OCI-LY3 (cell line): ENCODE data around the gene KANSL3.

Experiments
- H2AFZ ChIP-seq: fragments of 200-600, 300-600 bp; shearing (Covaris generic); 2 replicates; pipeline ENCODE4 v1.6.0; 2014; ENCODE audit warnings: antibody characterized with exemption, low read depth, low read length
- H3K27ac ChIP-seq: fragments of 200-600, 300-600 bp; sonication (generic); 2 replicates; pipeline ENCODE4 v1.5.1; 2014; ENCODE audit warnings: mild to moderate bottlenecking, low read length, moderate library complexity, mixed read lengths
- H3K27me3 ChIP-seq: fragments of 200-600, 300-600 bp; sonication (generic); 2 replicates; pipeline ENCODE4 v1.6.1; 2014; ENCODE audit warnings: low read depth, low read length, mixed read lengths
- H3K36me3 ChIP-seq: fragments of 200-600, 300-600 bp; sonication (generic); replicated peaks from 2 replicates; pipeline ENCODE3; 2014; ENCODE audit warnings: low read depth, low read length, mixed read lengths
- H3K4me1 ChIP-seq: fragments of 300-600, 200-600 bp; sonication (generic); 2 replicates; pipeline ENCODE4 v1.6.1; 2014; ENCODE audit warnings: low read length, mixed read lengths
- H3K4me2 ChIP-seq: fragments of 200-600, 300-600 bp; sonication (generic); 2 replicates; pipeline ENCODE4 v1.6.1; 2014; ENCODE audit warnings: low read length, mixed read lengths
- H3K4me3 ChIP-seq: fragments of 300-600, 200-600 bp; sonication (generic); 2 replicates; pipeline ENCODE4 v1.5.1; 2014; ENCODE audit warnings: antibody characterized with exemption, mild to moderate bottlenecking, low read length, moderate library complexity
- H3K79me2 ChIP-seq: fragments of 300-600, 200-600 bp; shearing (Covaris generic); 2 replicates; pipeline ENCODE4 v1.6.1; 2014; ENCODE audit warnings: mild to moderate bottlenecking, low read length, mixed read lengths
- H3K9ac ChIP-seq: fragments of 300-600, 200-600 bp; shearing (Covaris generic); 2 replicates; pipeline ENCODE4 v1.6.0; 2014; ENCODE audit warnings: mild to moderate bottlenecking, low read length, moderate library complexity
- H3K9me3 ChIP-seq: fragments of 200-600, 300-600 bp; shearing (Covaris generic); 2 replicates; pipeline ENCODE4 v1.6.1; 2014; ENCODE audit warnings: low read length, mixed read lengths; ENCODE audit not compliant: insufficient read depth
- H4K20me1 ChIP-seq: fragments of 200-600, 300-600 bp; sonication (generic); 2 replicates; pipeline ENCODE4 v1.6.1; 2016; ENCODE audit warnings: low read length, mixed read lengths; ENCODE audit not compliant: insufficient read depth
- CTCF ChIP-seq: fragments of 200-600, 300-600 bp; sonication (generic); IDR thresholded peaks from 2 replicates; pipeline ENCODE4 v1.5.1; 2014; ENCODE audit warnings: antibody characterized with exemption, low read length, low read depth
- EZH2phosphoT487 ChIP-seq: fragments of 200-600 bp; shearing (Covaris generic); IDR thresholded peaks from 2 replicates; pipeline ENCODE4 v1.6.1; 2018; ENCODE audit warnings: antibody characterized with exemption, mixed run types, low read depth

The KANSL3 gene

GRCh38 chr2:96638144-96639121 is at the start of gene KANSL3:
Gene KANSL3 (minus strand): TSS chr2:96638312. CDS start chr2:96637135, 1,177 bp downstream.
- TF ChIP-seq CTCF = no peak
- TF ChIP-seq EZH2phosphoT487 = no peak
- Histone ChIP-seq H3K4me2 (peak within 1 kb of the TSS; percentile 94), H3K9me3 (no peaks in the 10 kb centered on the region), H4K20me1 (no peaks in the 10 kb centered on the region; the same call in 1 of the 2 replicates), H3K27me3 (no peaks in the 10 kb centered on the region), H3K4me3 (peak within 1 kb of the TSS; percentile 97), H2AFZ (peak within 1 kb of the TSS; percentile 97), H3K36me3 (peaks cover 9% of the 10 kb centered on the region), H3K4me1 (peaks cover 15% of the 10 kb centered on the region), H3K79me2 (peaks cover 26% of the 10 kb centered on the region), H3K9ac (peak within 1 kb of the TSS; percentile 86), H3K27ac (peak within 1 kb of the TSS; percentile 24)

- no peak overlapping the region for H2AFZ ChIP-seq
- no peaks in the 10 kb centered on the region for H3K4me1 ChIP-seq
Observed at GRCh38 chr2:96687266-96687665, 49.2 kb upstream of the KANSL3 start.

GRCh38 chr2:96685577-96686459 is 47.7 kb upstream of the KANSL3 start:
- Histone ChIP-seq H2AFZ (no peak overlapping the region), H3K36me3 (no peaks in the 10 kb centered on the region), H3K4me3 (no peak overlapping the region), H3K27ac (no peak overlapping the region), H3K9ac (no peak overlapping the region), H3K4me1 (no peaks in the 10 kb centered on the region), H4K20me1 (no peaks in the 10 kb centered on the region), H3K9me3 (no peaks in the 10 kb centered on the region), H3K4me2 (no peak overlapping the region), H3K27me3 (no peaks in the 10 kb centered on the region), H3K79me2 (no peaks in the 10 kb centered on the region)
- TF ChIP-seq EZH2phosphoT487 = no peak
- TF ChIP-seq CTCF = no peak

More at GRCh38 chr2:96687266-96687665, 49.2 kb upstream of the KANSL3 start:
- no peak overlapping the region for H3K27ac ChIP-seq
- no peaks in the 10 kb centered on the region for H3K36me3 ChIP-seq
- no peak overlapping the region for H3K9ac ChIP-seq
- no peak overlapping the region for H3K4me2 ChIP-seq
- no peaks in the 10 kb centered on the region for H3K79me2 ChIP-seq
- TF ChIP-seq CTCF (no peak), EZH2phosphoT487 (no peak)
- no peaks in the 10 kb centered on the region for H3K9me3 ChIP-seq
- H3K27me3 ChIP-seq = no peaks in the 10 kb centered on the region
- H3K4me3 ChIP-seq = no peak overlapping the region
- no peaks in the 10 kb centered on the region for H4K20me1 ChIP-seq
